ENCODE results near the gene LILRA6. TPM values are rescaled to one million over a fixed set of nuclear protein-coding genes. Genes with fewer than 3 reads are reported as not detected.

LILRA6 gene
- total and polyA plus RNA-seq, 10 donors = 1.2 to 77.5 (median 31.5) TPM

GRCh38 chr19:54266133-54266532 is 23.5 kb upstream of the LILRA6 start:
- peaks cover 0 to 18% (median 5%) of the 10 kb centered on the region in 6 donors for H3K4me1 ChIP-seq

GRCh38 chr19:54262470-54262869 is 19.9 kb upstream of the LILRA6 start:
- H3K4me3 ChIP-seq = no peak overlapping the region
- H3K27me3 ChIP-seq (replicated peaks in 1 of 7) = peaks cover 0 to 20% (median 0%) of the 10 kb centered on the region in 7 donors
- H3K36me3 ChIP-seq = no peaks in the 10 kb centered on the region
- intact Hi-C loops (cut with DNase I; ENCODE audit: low total_unique reads) = no loop called here
- DNase-seq = no peak
- no peak for TF ChIP-seq POLR2AphosphoS5 (IDR thresholded peaks at IDR 0.05)
- WGBS, 5 donors = 81 to 92% (median 89%) methylated on average over 2 of the region's 2 CpGs
- H3K9me3 ChIP-seq = no peaks in the 10 kb centered on the region
- peaks cover 0 to 14% (median 5%) of the 10 kb centered on the region in 6 donors for H3K4me1 ChIP-seq
- no peak overlapping the region for H3K27ac ChIP-seq

More at GRCh38 chr19:54266133-54266532, 23.5 kb upstream of the LILRA6 start:
- TF ChIP-seq CTCF (IDR thresholded peaks at IDR 0.05 in 8 of 11, conservative IDR thresholded peaks at IDR 0.05 in 3 of 11) = peak; percentile 57 to 89 (median 83)
- peak in 1 of 3 donors; percentile 45 for TF ChIP-seq POLR2AphosphoS5 (IDR thresholded peaks at IDR 0.05)
- no peak for TF ChIP-seq POLR2A (IDR thresholded peaks at IDR 0.05)
- intact Hi-C loops (cut with DNase I; ENCODE audit: low total_unique reads) = no loop called here
- WGBS, 5 donors = 6 to 12% (median 10%) methylated on average over 6 of the region's 6 CpGs
- DNase-seq = peak; percentile 89
- H3K36me3 ChIP-seq = no peaks in the 10 kb centered on the region
- H3K27ac ChIP-seq = peak overlapping the region in 1 of 8 donors; percentile 1
- H3K27me3 ChIP-seq (replicated peaks in 1 of 7) = peaks cover 0 to 24% (median 0%) of the 10 kb centered on the region in 7 donors
- H3K4me3 ChIP-seq = no peak overlapping the region
- no peaks in the 10 kb centered on the region for H3K9me3 ChIP-seq

GRCh38 chr19:54262066-54262465 is 19.5 kb upstream of the LILRA6 start:
- Histone ChIP-seq H3K27me3 (replicated peaks in 1 of 7) (peaks cover 0 to 24% (median 0%) of the 10 kb centered on the region in 7 donors), H3K27ac (no peak overlapping the region), H3K4me3 (no peak overlapping the region), H3K36me3 (no peaks in the 10 kb centered on the region), H3K4me1 (peaks cover 0 to 18% (median 5%) of the 10 kb centered on the region in 6 donors), H3K9me3 (no peaks in the 10 kb centered on the region)
- TF ChIP-seq POLR2A (IDR thresholded peaks at IDR 0.05) = no peak
- no peak for TF ChIP-seq POLR2AphosphoS5 (IDR thresholded peaks at IDR 0.05)
- no peak for TF ChIP-seq CTCF (IDR thresholded peaks at IDR 0.05 in 8 of 11, conservative IDR thresholded peaks at IDR 0.05 in 3 of 11)
- DNase-seq = no peak
- WGBS, 5 donors = 80 to 87% (median 83%) methylated on average over 11 of the region's 11 CpGs
- intact Hi-C loops (cut with DNase I; ENCODE audit: low total_unique reads) = no loop called here

- Histone ChIP-seq H3K27me3 (replicated peaks in 1 of 7) (peaks cover 0 to 58% (median 0%) of the 10 kb centered on the region in 7 donors), H3K4me3 (peak within 1 kb of the TSS in 7 of 8 donors; percentile 6 to 62 (median 31)), H3K27ac (peak within 1 kb of the TSS; percentile 32 to 77 (median 63)), H3K36me3 (peaks cover 0 to 26% (median 0%) of the 10 kb centered on the region in 6 donors), H3K4me1 (peaks cover 0 to 52% (median 16%) of the 10 kb centered on the region in 6 donors), H3K9me3 (no peaks in the 10 kb centered on the region)
- TF ChIP-seq POLR2A (IDR thresholded peaks at IDR 0.05) (no peak), POLR2AphosphoS5 (IDR thresholded peaks at IDR 0.05) (peak in 2 of 3 donors; percentile 24 to 68), CTCF (IDR thresholded peaks at IDR 0.05 in 8 of 11, conservative IDR thresholded peaks at IDR 0.05 in 3 of 11) (no peak)
- WGBS, 5 donors = 53 to 62% (median 58%) methylated on average over 8 to 9 of the region's 9 CpGs
- intact Hi-C loops (cut with DNase I; ENCODE audit: low total_unique reads) = no loop called here
- no peak for DNase-seq
Measured at GRCh38 chr19:54257116-54257480, 14.5 kb upstream of the LILRA6 start, which contains the start of gene LILRB5. LILRB5 (minus strand) TSS chr19:54257273; CDS start chr19:54257193, 80 bp downstream.
